ENCODE data around the gene OGFOD3. TPM values are rescaled to one million over a fixed set of nuclear protein-coding genes. Genes with fewer than 3 reads are reported as not detected.

The OGFOD3 gene
- total RNA-seq, 1 experiment from 2014 or later, result 53.6 TPM

DNA sequence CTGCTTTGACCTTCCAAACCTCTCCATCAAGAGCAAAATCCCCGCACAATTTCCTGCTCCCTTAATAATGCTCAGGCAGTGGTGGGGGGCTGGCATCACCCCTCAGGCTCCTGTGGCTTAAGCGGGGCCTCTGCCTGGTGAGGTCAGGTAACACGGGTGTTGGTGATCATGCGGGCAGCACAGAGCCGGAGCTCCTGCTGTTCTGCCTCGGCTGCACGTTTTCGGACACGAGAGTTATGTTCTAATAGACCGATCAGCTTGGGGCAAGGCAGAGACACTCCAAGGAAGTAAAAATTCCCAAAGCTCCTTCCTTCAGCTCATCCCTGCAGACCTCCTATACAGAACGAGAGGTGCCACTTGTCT is 46.2 kb upstream of the OGFOD3 start:
- RAD21 ChIA-PET (ENCODE audit: low non-redundant PET in 1 of 2, low total read pairs in 2 of 2, uncharacterized antibody in 2 of 2, unreplicated experiment in 2 of 2), result no interaction called here
- no peaks in the 10 kb centered on the region for H3K79me2 ChIP-seq (ENCODE audit: insufficient read depth, low read length)
- no peak overlapping the region for H3K27ac ChIP-seq (ENCODE audit: low read depth, low read length)
- H3K4me2 ChIP-seq (ENCODE audit: low read length), result no peak overlapping the region
- TF ChIP-seq EZH2phosphoT487 (IDR thresholded peaks at IDR 0.05; ENCODE audit: borderline replicate concordance) (no peak), ZFX (IDR thresholded peaks at IDR 0.05) (no peak), YY1 (IDR thresholded peaks at IDR 0.05; ENCODE audit: extremely low read depth, insufficient replicate concordance, low read depth, low read length) (no peak), EGR1 (IDR thresholded peaks at IDR 0.05; ENCODE audit: low read depth) (no peak)
- H3K9me2 ChIP-seq (ENCODE audit: insufficient read depth), result no peaks in the 10 kb centered on the region
- peaks cover 0 to 2% of the 10 kb centered on the region in 2 experiments; a peak in 3 of 4 replicates for H3K4me1 ChIP-seq (ENCODE audit: control insufficient read depth in 1 of 2, insufficient read depth in 2 of 2, low read length in 2 of 2)
- H3K9me3 ChIP-seq (ENCODE audit: control insufficient read depth in 1 of 2, insufficient read depth in 1 of 2, low read depth in 1 of 2, low read length in 2 of 2), result no peaks in the 10 kb centered on the region
- no peak overlapping the region for H3K9ac ChIP-seq (ENCODE audit: low read length)
- H3K36me3 ChIP-seq (ENCODE audit: control insufficient read depth in 1 of 2, insufficient read depth in 2 of 2, low read length in 2 of 2), result peaks cover 23 to 49% of the 10 kb centered on the region in 2 experiments
- intact Hi-C loops (cut with micrococcal nuclease), result no loop called here
- POLR2A ChIA-PET, result no interaction called here
- no peak overlapping the region for H3K4me3 ChIP-seq (replicated peaks in 1 of 2; ENCODE audit: low read depth in 1 of 2, low read length in 2 of 2)
- no peaks in the 10 kb centered on the region for H4K20me1 ChIP-seq (ENCODE audit: insufficient read depth)
- H2AFZ ChIP-seq (ENCODE audit: low read depth, low read length, poor library complexity, severe bottlenecking), result no peak overlapping the region
- BruUV-seq (replicated peaks), result no TSS peak
- no peak for DNase-seq (ENCODE audit: low read depth, low spot score)
- CTCF ChIA-PET, result no interaction called here
- no peaks in the 10 kb centered on the region for H3K27me3 ChIP-seq (ENCODE audit: insufficient read depth, low read length)
- no peak for ATAC-seq

DNA sequence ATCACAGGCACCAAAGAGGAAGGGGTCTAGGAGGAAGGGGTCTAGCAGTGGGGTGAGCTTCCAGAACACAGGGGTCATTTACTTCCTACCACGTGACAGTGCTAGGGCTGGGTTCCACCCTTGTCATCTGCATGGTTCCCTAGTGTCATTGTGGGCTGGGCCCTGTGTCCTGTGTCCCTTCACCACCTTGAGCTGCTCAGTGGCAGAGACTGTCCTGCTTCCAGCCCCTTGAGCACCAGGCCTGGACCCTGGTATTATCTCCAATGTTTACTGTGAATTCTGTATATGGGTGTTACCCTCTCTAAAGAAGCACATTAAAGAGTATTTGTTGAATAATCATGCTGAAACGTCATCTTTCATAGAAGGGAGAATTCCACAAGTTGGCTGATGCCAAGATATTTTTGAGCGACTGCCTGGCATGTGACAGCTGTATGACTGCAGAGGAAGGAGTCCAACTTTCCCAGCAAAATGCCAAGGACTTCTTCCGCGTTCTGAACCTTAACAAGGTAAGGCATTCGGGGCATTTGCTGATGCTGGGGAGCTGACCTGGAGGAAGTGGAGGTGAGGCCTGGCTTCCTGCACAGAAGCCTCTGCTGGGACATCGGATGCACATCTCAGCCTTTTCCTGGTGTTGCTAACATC is 45.7 kb upstream of the OGFOD3 start:
- CTCF ChIA-PET, result no interaction called here
- peaks cover 5% of the 10 kb centered on the region; the same call in 1 of the 2 replicates for H3K79me2 ChIP-seq (ENCODE audit: insufficient read depth, low read length)
- TF ChIP-seq EZH2phosphoT487 (IDR thresholded peaks at IDR 0.05; ENCODE audit: borderline replicate concordance), result no peak
- no peak for TF ChIP-seq ZFX (IDR thresholded peaks at IDR 0.05)
- TF ChIP-seq, protein P1, sequence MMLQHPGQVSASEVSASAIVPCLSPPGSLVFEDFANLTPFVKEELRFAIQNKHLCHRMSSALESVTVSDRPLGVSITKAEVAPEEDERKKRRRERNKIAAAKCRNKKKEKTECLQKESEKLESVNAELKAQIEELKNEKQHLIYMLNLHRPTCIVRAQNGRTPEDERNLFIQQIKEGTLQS (IDR thresholded peaks at IDR 0.05), result no peak
- TF ChIP-seq POLR2AphosphoS5 (IDR thresholded peaks at IDR 0.05; ENCODE audit: low read depth, low read length), result no peak
- TF ChIP-seq, protein P2, sequence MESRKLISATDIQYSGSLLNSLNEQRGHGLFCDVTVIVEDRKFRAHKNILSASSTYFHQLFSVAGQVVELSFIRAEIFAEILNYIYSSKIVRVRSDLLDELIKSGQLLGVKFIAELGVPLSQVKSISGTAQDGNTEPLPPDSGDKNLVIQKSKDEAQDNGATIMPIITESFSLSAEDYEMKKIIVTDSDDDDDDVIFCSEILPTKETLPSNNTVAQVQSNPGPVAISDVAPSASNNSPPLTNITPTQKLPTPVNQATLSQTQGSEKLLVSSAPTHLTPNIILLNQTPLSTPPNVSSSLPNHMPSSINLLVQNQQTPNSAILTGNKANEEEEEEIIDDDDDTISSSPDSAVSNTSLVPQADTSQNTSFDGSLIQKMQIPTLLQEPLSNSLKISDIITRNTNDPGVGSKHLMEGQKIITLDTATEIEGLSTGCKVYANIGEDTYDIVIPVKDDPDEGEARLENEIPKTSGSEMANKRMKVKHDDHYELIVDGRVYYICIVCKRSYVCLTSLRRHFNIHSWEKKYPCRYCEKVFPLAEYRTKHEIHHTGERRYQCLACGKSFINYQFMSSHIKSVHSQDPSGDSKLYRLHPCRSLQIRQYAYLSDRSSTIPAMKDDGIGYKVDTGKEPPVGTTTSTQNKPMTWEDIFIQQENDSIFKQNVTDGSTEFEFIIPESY (IDR thresholded peaks at IDR 0.05; ENCODE audit: extremely low read depth, insufficient replicate concordance, low read length), result no peak
- no peak for TF ChIP-seq CBX3 (IDR thresholded peaks at IDR 0.05; ENCODE audit: low read depth)
- no peak for TF ChIP-seq TCF7L2 (IDR thresholded peaks at IDR 0.05; ENCODE audit: borderline replicate concordance, extremely low read depth, insufficient read depth, insufficient read length)
- TF ChIP-seq EGR1 (IDR thresholded peaks at IDR 0.05; ENCODE audit: low read depth), result no peak
- TF ChIP-seq JUND (IDR thresholded peaks at IDR 0.05), result no peak
- intact Hi-C loops (cut with micrococcal nuclease), result no loop called here
- no peaks in the 10 kb centered on the region for H3K9me3 ChIP-seq (ENCODE audit: control insufficient read depth in 1 of 2, insufficient read depth in 1 of 2, low read depth in 1 of 2, low read length in 2 of 2)
- H3K27ac ChIP-seq (ENCODE audit: low read depth, low read length), result no peak overlapping the region
- H3K36me3 ChIP-seq (ENCODE audit: control insufficient read depth in 1 of 2, insufficient read depth in 2 of 2, low read length in 2 of 2), result peaks cover 21 to 45% of the 10 kb centered on the region in 2 experiments
- no peaks in the 10 kb centered on the region for H3K9me2 ChIP-seq (ENCODE audit: insufficient read depth)
- H3K4me2 ChIP-seq (ENCODE audit: low read length), result no peak overlapping the region
- DNase-seq (ENCODE audit: low read depth, low spot score), result no peak
- no peak overlapping the region for H3K4me3 ChIP-seq (replicated peaks in 1 of 2; ENCODE audit: low read depth in 1 of 2, low read length in 2 of 2)
- no peak overlapping the region for H2AFZ ChIP-seq (ENCODE audit: low read depth, low read length, poor library complexity, severe bottlenecking)
- peaks cover 0 to 7% of the 10 kb centered on the region in 2 experiments; a peak in 3 of 4 replicates for H3K4me1 ChIP-seq (ENCODE audit: control insufficient read depth in 1 of 2, insufficient read depth in 2 of 2, low read length in 2 of 2)
- POLR2A ChIA-PET, result no interaction called here
- H4K20me1 ChIP-seq (ENCODE audit: insufficient read depth), result no peaks in the 10 kb centered on the region
- no peaks in the 10 kb centered on the region for H3K27me3 ChIP-seq (ENCODE audit: insufficient read depth, low read length)
- ATAC-seq, result no peak
- RAD21 ChIA-PET (ENCODE audit: low non-redundant PET in 1 of 2, low total read pairs in 2 of 2, uncharacterized antibody in 2 of 2, unreplicated experiment in 2 of 2), result no interaction called here
- no TSS peak for BruUV-seq (replicated peaks)
- no peak overlapping the region for H3K9ac ChIP-seq (ENCODE audit: low read length)

All from HCT116 (cell line).